ENCODE data around the gene ULK4.

ULK4 gene

DNA sequence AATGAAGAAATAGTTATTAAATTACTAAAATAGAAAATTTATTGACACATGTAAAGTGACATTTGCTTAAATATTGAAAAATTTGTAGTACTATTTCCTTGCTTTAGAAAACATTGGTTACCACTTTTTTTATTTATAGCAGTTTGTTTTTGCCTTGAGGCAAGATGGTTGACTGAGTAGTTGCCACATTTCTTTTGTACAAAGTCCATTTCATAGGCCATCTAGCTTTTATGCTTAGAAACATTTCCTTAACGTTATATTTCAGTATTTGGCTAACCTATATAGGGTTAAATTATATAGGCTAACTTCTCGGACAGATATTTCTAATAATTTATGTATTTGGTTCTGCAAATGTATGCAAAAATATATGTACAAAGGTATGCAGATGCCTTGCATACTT, 745.5 kb downstream of the ULK4 start:
- Histone ChIP-seq H3K27ac (ENCODE audit: insufficient read depth, low read depth, low read length, poor library complexity, severe bottlenecking) (no peak overlapping the region), H3K4me3 (ENCODE audit: insufficient read depth, low read depth, low read length) (no peak overlapping the region), H3K4me1 (ENCODE audit: control insufficient read depth, insufficient read depth, low read length) (peaks cover 5% of the 10 kb centered on the region), H3K36me3 (ENCODE audit: control insufficient read depth, insufficient read depth, low read length) (no peaks in the 10 kb centered on the region), H3K27me3 (ENCODE audit: control insufficient read depth, insufficient read depth, low read length, poor library complexity, severe bottlenecking) (no peaks in the 10 kb centered on the region), H3K9me3 (ENCODE audit: control insufficient read depth, low read length) (no peaks in the 10 kb centered on the region)
- WGBS, 2 experiments: 100% methylated on average over 2 of the region's 2 CpGs; no CpG with 5 or more reads in 1 of the 2 experiments

GRCh38 chr3:41213588-41213987, 748.3 kb downstream of the ULK4 start:
- WGBS, 2 experiments: 86% methylated on average over 1 of the region's 2 CpGs; no CpG with 5 or more reads in 1 of the 2 experiments
- H3K36me3 ChIP-seq (ENCODE audit: control insufficient read depth, insufficient read depth, low read length): peaks cover 6% of the 10 kb centered on the region

GRCh38 chr3:41212088-41212487, 749.8 kb downstream of the ULK4 start:
- 100% methylated on average over 2 of the region's 2 CpGs for WGBS, 2 experiments
- H3K27ac ChIP-seq (ENCODE audit: insufficient read depth, low read depth, low read length, poor library complexity, severe bottlenecking): no peak overlapping the region

More at GRCh38 chr3:41213588-41213987, 748.3 kb downstream of the ULK4 start:
- no peaks in the 10 kb centered on the region for H3K9me3 ChIP-seq (ENCODE audit: control insufficient read depth, low read length)
- no peaks in the 10 kb centered on the region for H3K27me3 ChIP-seq (ENCODE audit: control insufficient read depth, insufficient read depth, low read length, poor library complexity, severe bottlenecking)
- no peak overlapping the region for H3K27ac ChIP-seq (ENCODE audit: insufficient read depth, low read depth, low read length, poor library complexity, severe bottlenecking)
- H3K4me1 ChIP-seq (ENCODE audit: control insufficient read depth, insufficient read depth, low read length): peaks cover 5% of the 10 kb centered on the region
- no peak overlapping the region for H3K4me3 ChIP-seq (ENCODE audit: insufficient read depth, low read depth, low read length)

DNA sequence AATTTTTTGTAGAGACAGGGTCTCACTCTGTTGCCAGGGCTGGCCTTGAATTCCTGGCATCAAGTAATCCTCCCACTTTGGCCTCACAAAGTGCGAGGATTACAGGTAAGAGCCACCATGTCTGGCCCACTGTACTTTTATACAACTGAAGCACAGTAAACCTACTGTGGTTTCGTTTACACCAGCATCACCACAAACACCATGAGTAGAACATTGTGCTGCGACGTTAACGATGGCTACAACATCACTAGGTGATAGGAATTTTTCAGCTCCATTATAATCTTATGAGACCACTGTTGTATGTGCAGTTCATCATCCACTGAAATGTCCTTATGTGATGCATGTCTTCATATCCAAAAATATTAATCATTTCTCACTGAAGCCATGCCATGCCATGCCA, 750.9 kb downstream of the ULK4 start:
- Histone ChIP-seq H3K9me3 (ENCODE audit: control insufficient read depth, low read length) (no peaks in the 10 kb centered on the region), H3K36me3 (ENCODE audit: control insufficient read depth, insufficient read depth, low read length) (peaks cover 6% of the 10 kb centered on the region), H3K4me3 (ENCODE audit: insufficient read depth, low read depth, low read length) (no peak overlapping the region), H3K27me3 (ENCODE audit: control insufficient read depth, insufficient read depth, low read length, poor library complexity, severe bottlenecking) (no peaks in the 10 kb centered on the region), H3K27ac (ENCODE audit: insufficient read depth, low read depth, low read length, poor library complexity, severe bottlenecking) (no peak overlapping the region), H3K4me1 (ENCODE audit: control insufficient read depth, insufficient read depth, low read length) (peaks cover 21% of the 10 kb centered on the region)
- WGBS, 2 experiments: 95% methylated on average over 5 of the region's 5 CpGs

More at GRCh38 chr3:41212088-41212487, 749.8 kb downstream of the ULK4 start:
- H3K4me3 ChIP-seq (ENCODE audit: insufficient read depth, low read depth, low read length): no peak overlapping the region
- no peaks in the 10 kb centered on the region for H3K27me3 ChIP-seq (ENCODE audit: control insufficient read depth, insufficient read depth, low read length, poor library complexity, severe bottlenecking)
- H3K36me3 ChIP-seq (ENCODE audit: control insufficient read depth, insufficient read depth, low read length): peaks cover 6% of the 10 kb centered on the region
- peaks cover 13% of the 10 kb centered on the region for H3K4me1 ChIP-seq (ENCODE audit: control insufficient read depth, insufficient read depth, low read length)
- no peaks in the 10 kb centered on the region for H3K9me3 ChIP-seq (ENCODE audit: control insufficient read depth, low read length)

- Histone ChIP-seq H3K4me1 (ENCODE audit: control insufficient read depth, insufficient read depth, low read length) (peaks cover 28% of the 10 kb centered on the region), H3K27me3 (ENCODE audit: control insufficient read depth, insufficient read depth, low read length, poor library complexity, severe bottlenecking) (no peaks in the 10 kb centered on the region), H3K27ac (ENCODE audit: insufficient read depth, low read depth, low read length, poor library complexity, severe bottlenecking) (no peak overlapping the region), H3K4me3 (ENCODE audit: insufficient read depth, low read depth, low read length) (no peak overlapping the region), H3K36me3 (ENCODE audit: control insufficient read depth, insufficient read depth, low read length) (peaks cover 6% of the 10 kb centered on the region), H3K9me3 (ENCODE audit: control insufficient read depth, low read length) (no peaks in the 10 kb centered on the region)
- WGBS, 2 experiments: 98 to 100% methylated on average over 3 to 5 of the region's 5 CpGs
These were observed 752.3 kb downstream of the ULK4 start for GRCh38 chr3:41209646-41210045.

- Histone ChIP-seq H3K4me1 (ENCODE audit: control insufficient read depth, insufficient read depth, low read length) (peaks cover 32% of the 10 kb centered on the region), H3K4me3 (ENCODE audit: insufficient read depth, low read depth, low read length) (no peak overlapping the region), H3K9me3 (ENCODE audit: control insufficient read depth, low read length) (no peaks in the 10 kb centered on the region), H3K27ac (ENCODE audit: insufficient read depth, low read depth, low read length, poor library complexity, severe bottlenecking) (no peak overlapping the region), H3K27me3 (ENCODE audit: control insufficient read depth, insufficient read depth, low read length, poor library complexity, severe bottlenecking) (no peaks in the 10 kb centered on the region), H3K36me3 (ENCODE audit: control insufficient read depth, insufficient read depth, low read length) (peaks cover 6% of the 10 kb centered on the region)
- 93 to 97% methylated on average over 7 of the region's 7 CpGs for WGBS, 2 experiments
These were observed 753.2 kb downstream of the ULK4 start for GRCh38 chr3:41208507-41209220.

- WGBS, 2 experiments: 49 to 65% methylated on average over 1 of the region's 1 CpG
- peaks cover 27% of the 10 kb centered on the region for H3K4me1 ChIP-seq (ENCODE audit: control insufficient read depth, insufficient read depth, low read length)
These were observed 754.5 kb downstream of the ULK4 start for GRCh38 chr3:41207355-41207754.

GRCh38 chr3:41205591-41205990, 756.3 kb downstream of the ULK4 start:
- 90 to 92% methylated on average over 9 of the region's 9 CpGs for WGBS, 2 experiments
- H3K36me3 ChIP-seq (ENCODE audit: control insufficient read depth, insufficient read depth, low read length): peaks cover 6% of the 10 kb centered on the region
- no peaks in the 10 kb centered on the region for H3K27me3 ChIP-seq (ENCODE audit: control insufficient read depth, insufficient read depth, low read length, poor library complexity, severe bottlenecking)
- no peak overlapping the region for H3K27ac ChIP-seq (ENCODE audit: insufficient read depth, low read depth, low read length, poor library complexity, severe bottlenecking)
- H3K4me1 ChIP-seq (ENCODE audit: control insufficient read depth, insufficient read depth, low read length): peaks cover 27% of the 10 kb centered on the region
- H3K4me3 ChIP-seq (ENCODE audit: insufficient read depth, low read depth, low read length): no peak overlapping the region
- H3K9me3 ChIP-seq (ENCODE audit: control insufficient read depth, low read length): no peaks in the 10 kb centered on the region

More at GRCh38 chr3:41207355-41207754, 754.5 kb downstream of the ULK4 start:
- no peaks in the 10 kb centered on the region for H3K9me3 ChIP-seq (ENCODE audit: control insufficient read depth, low read length)
- peaks cover 6% of the 10 kb centered on the region for H3K36me3 ChIP-seq (ENCODE audit: control insufficient read depth, insufficient read depth, low read length)
- H3K27ac ChIP-seq (ENCODE audit: insufficient read depth, low read depth, low read length, poor library complexity, severe bottlenecking): no peak overlapping the region
- H3K4me3 ChIP-seq (ENCODE audit: insufficient read depth, low read depth, low read length): no peak overlapping the region
- no peaks in the 10 kb centered on the region for H3K27me3 ChIP-seq (ENCODE audit: control insufficient read depth, insufficient read depth, low read length, poor library complexity, severe bottlenecking)

- H3K36me3 ChIP-seq (ENCODE audit: control insufficient read depth, insufficient read depth, low read length): peaks cover 3% of the 10 kb centered on the region
- no peak overlapping the region for H3K4me3 ChIP-seq (ENCODE audit: insufficient read depth, low read depth, low read length)
- no peak overlapping the region for H3K27ac ChIP-seq (ENCODE audit: insufficient read depth, low read depth, low read length, poor library complexity, severe bottlenecking)
- WGBS, 2 experiments: 93 to 97% methylated on average over 1 of the region's 1 CpG
- H3K27me3 ChIP-seq (ENCODE audit: control insufficient read depth, insufficient read depth, low read length, poor library complexity, severe bottlenecking): no peaks in the 10 kb centered on the region
- peaks cover 27% of the 10 kb centered on the region for H3K4me1 ChIP-seq (ENCODE audit: control insufficient read depth, insufficient read depth, low read length)
- H3K9me3 ChIP-seq (ENCODE audit: control insufficient read depth, low read length): no peaks in the 10 kb centered on the region
These were observed 757.5 kb downstream of the ULK4 start for GRCh38 chr3:41204369-41204768.

GRCh38 chr3:41202834-41203345, 759.0 kb downstream of the ULK4 start:
- Histone ChIP-seq H3K36me3 (ENCODE audit: control insufficient read depth, insufficient read depth, low read length) (no peaks in the 10 kb centered on the region), H3K27me3 (ENCODE audit: control insufficient read depth, insufficient read depth, low read length, poor library complexity, severe bottlenecking) (no peaks in the 10 kb centered on the region), H3K4me1 (ENCODE audit: control insufficient read depth, insufficient read depth, low read length) (peaks cover 26% of the 10 kb centered on the region), H3K27ac (ENCODE audit: insufficient read depth, low read depth, low read length, poor library complexity, severe bottlenecking) (no peak overlapping the region), H3K9me3 (ENCODE audit: control insufficient read depth, low read length) (no peaks in the 10 kb centered on the region), H3K4me3 (ENCODE audit: insufficient read depth, low read depth, low read length) (peak overlapping the region; percentile 85)
